ENCODE results near the gene VSIR. TPM values are rescaled to one million over a fixed set of nuclear protein-coding genes. Genes with fewer than 3 reads are reported as not detected.

Gene VSIR
- total RNA-seq, 1 donor from 2014 or later = 8.6 TPM

GRCh38 chr10:71799608-71800453 is 26.5 kb upstream of the VSIR start:
- no peak overlapping the region for H3K4me3 ChIP-seq (ENCODE audit: low read depth, low read length)
- TF ChIP-seq CTCF (conservative IDR thresholded peaks at IDR 0.05; ENCODE audit: low read depth, low read length) = no peak
- DNase-seq (ENCODE audit: low read depth) = peak; percentile 13

GRCh38 chr10:71799112-71799511 is 25.8 kb upstream of the VSIR start:
- DNase-seq (ENCODE audit: low read depth) = no peak
- H3K4me3 ChIP-seq (ENCODE audit: low read depth, low read length) = no peak overlapping the region
- no peak for TF ChIP-seq CTCF (conservative IDR thresholded peaks at IDR 0.05; ENCODE audit: low read depth, low read length)

GRCh38 chr10:71798308-71798624 is 24.9 kb upstream of the VSIR start:
- H3K4me3 ChIP-seq (ENCODE audit: low read depth, low read length) = no peak overlapping the region
- no peak for TF ChIP-seq CTCF (conservative IDR thresholded peaks at IDR 0.05; ENCODE audit: low read depth, low read length)
- no peak for DNase-seq (ENCODE audit: low read depth)

GRCh38 chr10:71797533-71798307 is 24.4 kb upstream of the VSIR start:
- no peak overlapping the region for H3K4me3 ChIP-seq (ENCODE audit: low read depth, low read length)
- no peak for DNase-seq (ENCODE audit: low read depth)
- no peak for TF ChIP-seq CTCF (conservative IDR thresholded peaks at IDR 0.05; ENCODE audit: low read depth, low read length)

- no peak overlapping the region for H3K4me3 ChIP-seq (ENCODE audit: low read depth, low read length)
- TF ChIP-seq CTCF (conservative IDR thresholded peaks at IDR 0.05; ENCODE audit: low read depth, low read length) = no peak
- no peak for DNase-seq (ENCODE audit: low read depth)
Measured at GRCh38 chr10:71796749-71797405, 23.6 kb upstream of the VSIR start.

- no peak overlapping the region for H3K4me3 ChIP-seq (ENCODE audit: low read depth, low read length)
- TF ChIP-seq CTCF (conservative IDR thresholded peaks at IDR 0.05; ENCODE audit: low read depth, low read length) = no peak
- no peak for DNase-seq (ENCODE audit: low read depth)
Measured at GRCh38 chr10:71795248-71795647, 21.9 kb upstream of the VSIR start.

Measured in epithelial cell of proximal tubule (primary cell).